ENCODE results near the gene RBM19.
"Not testable (repeated sequence)": the region's sequence is repeated elsewhere in the genome, so short reads cannot be mapped to it uniquely, and the experiment has no call there.

RBM19 gene

DNA sequence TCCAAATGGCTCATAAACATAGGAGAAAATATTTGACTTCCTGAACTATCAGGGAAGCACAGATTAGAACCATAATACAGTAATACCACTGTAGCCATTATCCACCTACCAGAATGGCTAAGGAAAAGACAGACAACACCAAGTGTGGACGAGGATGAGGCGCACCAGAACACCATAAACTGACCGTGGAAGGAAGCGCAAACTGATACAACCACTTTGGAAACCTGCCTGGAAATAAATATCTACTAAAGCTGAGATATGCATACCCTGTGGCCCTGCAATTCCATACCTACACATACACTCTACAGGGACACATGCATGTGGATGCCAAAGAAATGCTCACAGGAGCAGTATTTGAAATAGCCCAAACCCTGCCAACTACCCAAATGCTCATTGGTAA, 60.3 kb downstream of the RBM19 start:
- CTCF ChIA-PET, result no interaction called here
- Histone ChIP-seq H3K27ac (ENCODE audit: insufficient read depth in 1 of 2, low read depth in 1 of 2, low read length in 2 of 2, poor library complexity in 1 of 2, severe bottlenecking in 2 of 2) (no peak overlapping the region), H3K9me3 (ENCODE audit: control extremely low read depth in 1 of 5, control insufficient read depth in 4 of 5, insufficient read depth in 2 of 5, low read depth in 1 of 5, low read length in 4 of 5) (no peaks in the 10 kb centered on the region), H3K27me3 (replicated peaks in 2 of 5; ENCODE audit: control insufficient read depth in 4 of 5, insufficient read depth in 5 of 5, low read length in 4 of 5) (no peaks in the 10 kb centered on the region), H3K4me3 (ENCODE audit: control insufficient read depth in 1 of 7, extremely low read depth in 1 of 7, insufficient read depth in 4 of 7, low read depth in 2 of 7, low read length in 6 of 7) (no peak overlapping the region), H3K4me1 (ENCODE audit: control extremely low read depth in 1 of 4, control insufficient read depth in 4 of 4, insufficient read depth in 4 of 4, low read length in 3 of 4) (no peaks in the 10 kb centered on the region), H3K36me3 (ENCODE audit: control insufficient read depth in 4 of 4, insufficient read depth in 4 of 4, low read length in 3 of 4) (peaks cover 2 to 57% (median 40%) of the 10 kb centered on the region in 4 experiments)
- POLR2A ChIA-PET, result no interaction called here
- WGBS (ENCODE audit: insufficient coverage), result 100% methylated on average over 1 of the region's 4 CpGs
- DNase-seq, result no peak

DNA sequence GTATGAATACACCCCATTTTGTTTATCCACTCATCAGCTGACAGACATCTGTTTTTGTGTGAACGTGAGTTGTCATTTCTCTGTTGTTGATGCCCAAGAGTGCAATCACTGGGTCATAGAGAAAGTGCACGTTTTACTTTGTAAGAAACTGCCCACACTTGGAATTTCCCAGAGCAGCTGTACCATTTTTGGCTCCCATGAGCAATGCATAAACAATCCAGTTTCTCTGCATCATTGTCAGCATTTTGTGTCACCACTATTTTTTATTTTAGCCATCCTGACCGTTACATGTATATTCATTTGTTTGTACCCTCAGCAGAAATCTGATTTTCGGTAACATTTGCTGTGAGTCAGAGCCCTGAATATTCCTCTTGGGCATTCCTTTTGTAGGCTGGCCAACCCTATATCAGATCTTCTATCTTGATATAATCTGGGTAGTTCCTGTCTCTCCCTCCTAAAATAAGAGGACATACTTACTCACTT, 62.7 kb downstream of the RBM19 start:
- 100% methylated on average over 3 of the region's 4 CpGs for WGBS (ENCODE audit: insufficient coverage)
- CTCF ChIA-PET, result interaction anchor here (1.0 to 1.1 kb wide), 2 partner anchors 12 to 13 kb away, joined by 3 read pairs; no protein-coding TSS in a partner anchor

DNA sequence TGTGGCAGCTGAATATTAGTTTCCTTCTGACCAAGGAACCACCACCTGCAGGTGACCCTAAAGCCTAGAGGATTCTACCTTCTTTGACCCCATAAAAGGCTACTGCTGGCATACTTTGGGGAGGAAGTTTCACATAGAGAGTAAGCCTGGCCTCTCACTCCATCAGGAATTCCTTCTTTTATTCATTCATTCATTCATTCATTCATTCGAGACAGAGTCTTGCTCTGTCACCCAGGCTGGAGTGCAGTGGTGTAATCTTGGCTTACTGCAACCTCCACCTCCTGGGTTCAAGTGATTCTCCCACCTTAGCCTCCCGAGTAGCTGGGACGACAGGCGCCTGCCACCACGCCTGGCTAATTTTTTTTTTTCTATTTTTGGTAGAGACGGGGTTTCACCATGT, 64.8 kb downstream of the RBM19 start:
- CTCF ChIA-PET; H3K9me3 ChIP-seq (ENCODE audit: control extremely low read depth in 1 of 5, control insufficient read depth in 4 of 5, insufficient read depth in 2 of 5, low read depth in 1 of 5, low read length in 4 of 5); H3K27me3 ChIP-seq (replicated peaks in 2 of 5; ENCODE audit: control insufficient read depth in 4 of 5, insufficient read depth in 5 of 5, low read length in 4 of 5); DNase-seq; H3K27ac ChIP-seq (ENCODE audit: insufficient read depth in 1 of 2, low read depth in 1 of 2, low read length in 2 of 2, poor library complexity in 1 of 2, severe bottlenecking in 2 of 2); POLR2A ChIA-PET; H3K4me1 ChIP-seq (ENCODE audit: control extremely low read depth in 1 of 4, control insufficient read depth in 4 of 4, insufficient read depth in 4 of 4, low read length in 3 of 4); H3K4me3 ChIP-seq (ENCODE audit: control insufficient read depth in 1 of 7, extremely low read depth in 1 of 7, insufficient read depth in 4 of 7, low read depth in 2 of 7, low read length in 6 of 7): not testable (repeated sequence)
- 98% methylated on average over 6 of the region's 6 CpGs for WGBS (ENCODE audit: insufficient coverage)
- H3K36me3 ChIP-seq (ENCODE audit: control insufficient read depth in 4 of 4, insufficient read depth in 4 of 4, low read length in 3 of 4), result peaks cover 0 to 39% (median 27%) of the 10 kb centered on the region in 4 experiments

More for the DNA sequence above, 62.7 kb downstream of the RBM19 start:
- H3K27me3 ChIP-seq (replicated peaks in 2 of 5; ENCODE audit: control insufficient read depth in 4 of 5, insufficient read depth in 5 of 5, low read length in 4 of 5), result no peaks in the 10 kb centered on the region
- H3K4me3 ChIP-seq (ENCODE audit: control insufficient read depth in 1 of 7, extremely low read depth in 1 of 7, insufficient read depth in 4 of 7, low read depth in 2 of 7, low read length in 6 of 7), result no peak overlapping the region
- POLR2A ChIA-PET, result interaction anchor here (0.8 kb wide), 1 partner anchor 74 kb away, joined by 3 read pairs; no protein-coding TSS in a partner anchor
- no peaks in the 10 kb centered on the region for H3K9me3 ChIP-seq (ENCODE audit: control extremely low read depth in 1 of 5, control insufficient read depth in 4 of 5, insufficient read depth in 2 of 5, low read depth in 1 of 5, low read length in 4 of 5)
- no peak for DNase-seq
- no peak overlapping the region for H3K27ac ChIP-seq (ENCODE audit: insufficient read depth in 1 of 2, low read depth in 1 of 2, low read length in 2 of 2, poor library complexity in 1 of 2, severe bottlenecking in 2 of 2)
- no peaks in the 10 kb centered on the region for H3K4me1 ChIP-seq (ENCODE audit: control extremely low read depth in 1 of 4, control insufficient read depth in 4 of 4, insufficient read depth in 4 of 4, low read length in 3 of 4)
- H3K36me3 ChIP-seq (ENCODE audit: control insufficient read depth in 4 of 4, insufficient read depth in 4 of 4, low read length in 3 of 4), result peaks cover 2 to 51% (median 33%) of the 10 kb centered on the region in 4 experiments

DNA sequence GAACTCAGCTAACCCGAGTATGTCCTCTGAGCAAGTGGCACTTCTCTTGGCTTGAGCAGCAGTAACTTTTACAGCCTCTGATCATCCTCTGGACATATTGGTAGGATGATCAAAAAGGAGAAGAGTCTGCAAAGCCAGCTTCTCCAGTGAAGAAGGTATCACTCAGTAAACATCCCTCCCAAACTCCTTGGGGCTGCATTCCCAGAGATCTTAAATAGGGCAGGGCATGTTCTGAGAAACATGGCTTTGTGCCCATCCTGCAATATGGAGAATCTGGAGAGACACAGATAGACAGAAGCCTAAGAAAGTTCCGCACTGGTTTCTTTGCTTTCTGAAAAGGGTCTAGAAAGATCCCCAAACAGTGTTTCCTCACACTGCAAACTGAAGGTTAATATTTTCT, 65.4 kb downstream of the RBM19 start:
- ChIA-PET POLR2A (no interaction called here), CTCF (no interaction called here)
- H3K27me3 ChIP-seq (replicated peaks in 2 of 5; ENCODE audit: control insufficient read depth in 4 of 5, insufficient read depth in 5 of 5, low read length in 4 of 5), result no peaks in the 10 kb centered on the region
- WGBS (ENCODE audit: insufficient coverage), result 100% methylated on average over 2 of the region's 2 CpGs
- peaks cover 0 to 36% (median 23%) of the 10 kb centered on the region in 4 experiments for H3K36me3 ChIP-seq (ENCODE audit: control insufficient read depth in 4 of 4, insufficient read depth in 4 of 4, low read length in 3 of 4)
- H3K4me1 ChIP-seq (ENCODE audit: control extremely low read depth in 1 of 4, control insufficient read depth in 4 of 4, insufficient read depth in 4 of 4, low read length in 3 of 4), result no peaks in the 10 kb centered on the region
- no peaks in the 10 kb centered on the region for H3K9me3 ChIP-seq (ENCODE audit: control extremely low read depth in 1 of 5, control insufficient read depth in 4 of 5, insufficient read depth in 2 of 5, low read depth in 1 of 5, low read length in 4 of 5)
- no peak overlapping the region for H3K27ac ChIP-seq (ENCODE audit: insufficient read depth in 1 of 2, low read depth in 1 of 2, low read length in 2 of 2, poor library complexity in 1 of 2, severe bottlenecking in 2 of 2)
- H3K4me3 ChIP-seq (ENCODE audit: control insufficient read depth in 1 of 7, extremely low read depth in 1 of 7, insufficient read depth in 4 of 7, low read depth in 2 of 7, low read length in 6 of 7), result no peak overlapping the region
- DNase-seq, result no peak

DNA sequence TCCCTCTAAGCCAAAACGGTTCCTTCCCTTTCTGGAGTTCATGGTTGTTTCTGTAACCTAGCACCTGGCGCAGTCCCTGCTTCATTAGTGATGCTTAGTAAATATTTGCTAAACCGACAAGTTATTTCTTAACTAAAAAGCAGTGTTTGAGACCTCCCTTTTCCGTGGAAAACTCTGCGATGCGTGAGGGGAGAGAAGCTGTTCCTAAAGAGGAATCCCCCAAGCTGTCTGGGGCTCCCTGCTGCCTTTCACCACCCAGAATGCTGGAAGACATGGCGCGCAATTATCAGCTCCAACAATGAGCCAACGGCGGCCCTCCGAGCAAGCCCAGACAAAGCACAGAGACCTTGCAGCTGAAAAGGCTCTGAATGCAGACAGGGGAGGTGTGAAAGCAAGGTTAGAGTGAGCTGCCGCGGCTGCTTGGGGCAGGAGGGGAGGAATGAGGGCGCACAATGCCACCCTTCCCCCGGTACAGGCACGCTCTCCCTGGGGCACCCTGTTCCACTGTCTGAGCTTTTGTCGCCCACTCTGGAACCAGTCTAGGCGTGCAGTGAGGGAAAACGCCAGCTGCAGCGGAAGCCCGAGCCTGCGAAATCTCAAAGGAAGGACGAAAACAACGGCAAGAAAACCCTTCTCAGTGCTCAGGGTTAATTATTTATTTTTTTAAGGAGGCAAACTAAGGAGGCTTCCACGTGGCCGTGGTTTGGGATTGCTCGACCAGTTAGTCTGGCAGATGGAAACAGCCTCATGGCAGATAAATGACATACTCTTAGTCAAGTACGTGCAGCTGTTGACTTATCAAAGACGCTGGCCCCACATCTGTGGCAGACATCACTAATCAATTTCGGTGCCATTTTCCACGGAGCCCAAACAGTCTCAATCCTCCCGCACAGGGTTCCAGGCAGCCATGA, 66.3 kb downstream of the RBM19 start:
- H3K4me3 ChIP-seq (ENCODE audit: control insufficient read depth in 1 of 7, extremely low read depth in 1 of 7, insufficient read depth in 4 of 7, low read depth in 2 of 7, low read length in 6 of 7), result no peak overlapping the region
- H3K9me3 ChIP-seq (ENCODE audit: control extremely low read depth in 1 of 5, control insufficient read depth in 4 of 5, insufficient read depth in 2 of 5, low read depth in 1 of 5, low read length in 4 of 5), result no peaks in the 10 kb centered on the region
- ChIA-PET POLR2A (no interaction called here), CTCF (no interaction called here)
- DNase-seq, result no peak
- no peaks in the 10 kb centered on the region for H3K4me1 ChIP-seq (ENCODE audit: control extremely low read depth in 1 of 4, control insufficient read depth in 4 of 4, insufficient read depth in 4 of 4, low read length in 3 of 4)
- 97% methylated on average over 28 of the region's 32 CpGs for WGBS (ENCODE audit: insufficient coverage)
- H3K27ac ChIP-seq (ENCODE audit: insufficient read depth in 1 of 2, low read depth in 1 of 2, low read length in 2 of 2, poor library complexity in 1 of 2, severe bottlenecking in 2 of 2), result no peak overlapping the region
- H3K36me3 ChIP-seq (ENCODE audit: control insufficient read depth in 4 of 4, insufficient read depth in 4 of 4, low read length in 3 of 4), result peaks cover 0 to 27% (median 22%) of the 10 kb centered on the region in 4 experiments
- no peaks in the 10 kb centered on the region for H3K27me3 ChIP-seq (replicated peaks in 2 of 5; ENCODE audit: control insufficient read depth in 4 of 5, insufficient read depth in 5 of 5, low read length in 4 of 5)

DNA sequence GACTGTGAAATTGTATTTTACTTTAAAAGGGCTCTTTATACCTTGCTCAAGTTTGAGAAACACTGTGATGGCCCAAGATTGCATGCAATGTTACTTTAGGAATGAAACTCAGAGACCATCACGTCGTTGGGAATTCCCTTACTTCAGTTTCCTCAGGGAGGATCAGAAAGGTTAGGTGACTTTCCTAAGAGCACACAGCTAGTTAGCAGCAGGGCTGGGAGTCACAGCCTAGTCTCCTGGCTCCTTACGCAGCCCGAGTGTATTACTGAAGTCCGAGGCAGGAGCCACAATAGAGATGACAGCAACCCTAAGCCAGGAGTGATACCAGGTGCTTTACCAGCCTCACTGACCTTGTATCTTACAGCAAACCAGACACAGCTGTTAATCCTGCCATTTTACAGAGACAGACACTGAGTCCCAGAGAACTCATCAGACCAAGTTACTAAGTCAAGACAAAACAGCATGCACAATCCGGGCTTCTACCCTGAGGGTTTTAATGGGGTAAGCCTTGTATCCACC, 67.0 kb downstream of the RBM19 start:
- Histone ChIP-seq H3K4me3 (ENCODE audit: control insufficient read depth in 1 of 7, extremely low read depth in 1 of 7, insufficient read depth in 4 of 7, low read depth in 2 of 7, low read length in 6 of 7) (no peak overlapping the region), H3K9me3 (ENCODE audit: control extremely low read depth in 1 of 5, control insufficient read depth in 4 of 5, insufficient read depth in 2 of 5, low read depth in 1 of 5, low read length in 4 of 5) (no peaks in the 10 kb centered on the region), H3K27ac (ENCODE audit: insufficient read depth in 1 of 2, low read depth in 1 of 2, low read length in 2 of 2, poor library complexity in 1 of 2, severe bottlenecking in 2 of 2) (no peak overlapping the region), H3K27me3 (replicated peaks in 2 of 5; ENCODE audit: control insufficient read depth in 4 of 5, insufficient read depth in 5 of 5, low read length in 4 of 5) (no peaks in the 10 kb centered on the region), H3K36me3 (ENCODE audit: control insufficient read depth in 4 of 4, insufficient read depth in 4 of 4, low read length in 3 of 4) (peaks cover 0 to 22% (median 20%) of the 10 kb centered on the region in 4 experiments), H3K4me1 (ENCODE audit: control extremely low read depth in 1 of 4, control insufficient read depth in 4 of 4, insufficient read depth in 4 of 4, low read length in 3 of 4) (no peaks in the 10 kb centered on the region)
- ChIA-PET CTCF (no interaction called here), POLR2A (no interaction called here)
- WGBS (ENCODE audit: insufficient coverage), result 96% methylated on average over 6 of the region's 6 CpGs
- DNase-seq, result no peak

DNA sequence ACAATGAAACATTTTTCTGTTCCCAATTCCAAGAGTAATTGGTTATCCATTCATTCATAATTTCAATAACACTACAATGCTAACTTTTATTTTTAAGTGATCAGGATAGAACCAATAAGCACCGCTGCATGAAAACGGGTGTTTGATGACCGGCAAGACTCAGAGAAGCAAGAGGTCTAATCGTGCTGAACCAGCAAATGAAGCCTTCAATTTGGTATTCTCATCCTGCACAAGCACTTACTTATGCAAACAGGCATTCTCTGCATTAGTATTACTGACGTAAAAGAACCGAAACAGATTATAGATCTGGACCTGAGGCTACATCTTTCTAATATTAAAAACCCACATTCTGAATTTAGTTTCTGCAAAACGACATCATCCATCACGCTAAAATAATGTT, 67.7 kb downstream of the RBM19 start:
- CTCF ChIA-PET, result no interaction called here
- POLR2A ChIA-PET, result no interaction called here
- H3K27me3 ChIP-seq (replicated peaks in 2 of 5; ENCODE audit: control insufficient read depth in 4 of 5, insufficient read depth in 5 of 5, low read length in 4 of 5), result no peaks in the 10 kb centered on the region
- H3K36me3 ChIP-seq (ENCODE audit: control insufficient read depth in 4 of 4, insufficient read depth in 4 of 4, low read length in 3 of 4), result peaks cover 0 to 21% (median 16%) of the 10 kb centered on the region in 4 experiments
- no peaks in the 10 kb centered on the region for H3K9me3 ChIP-seq (ENCODE audit: control extremely low read depth in 1 of 5, control insufficient read depth in 4 of 5, insufficient read depth in 2 of 5, low read depth in 1 of 5, low read length in 4 of 5)
- 99% methylated on average over 6 of the region's 8 CpGs for WGBS (ENCODE audit: insufficient coverage)
- no peak overlapping the region for H3K4me3 ChIP-seq (ENCODE audit: control insufficient read depth in 1 of 7, extremely low read depth in 1 of 7, insufficient read depth in 4 of 7, low read depth in 2 of 7, low read length in 6 of 7)
- no peak overlapping the region for H3K27ac ChIP-seq (ENCODE audit: insufficient read depth in 1 of 2, low read depth in 1 of 2, low read length in 2 of 2, poor library complexity in 1 of 2, severe bottlenecking in 2 of 2)
- DNase-seq, result no peak
- no peaks in the 10 kb centered on the region for H3K4me1 ChIP-seq (ENCODE audit: control extremely low read depth in 1 of 4, control insufficient read depth in 4 of 4, insufficient read depth in 4 of 4, low read length in 3 of 4)

All from common myeloid progenitor, CD34-positive (primary cell).